OCI-LY3 (cell line): Measurements from ENCODE around the gene DOCK8.

Source experiments
- CTCF ChIP-seq: fragments of 200-600, 300-600 bp; sonication (generic); IDR thresholded peaks from 2 replicates; pipeline ENCODE4 v1.5.1; 2014; ENCODE audit warnings: antibody characterized with exemption, low read length, low read depth
- EZH2phosphoT487 ChIP-seq: fragments of 200-600 bp; shearing (Covaris generic); IDR thresholded peaks from 2 replicates; pipeline ENCODE4 v1.6.1; 2018; ENCODE audit warnings: antibody characterized with exemption, mixed run types, low read depth

- no peak for TF ChIP-seq CTCF
- no peak for TF ChIP-seq EZH2phosphoT487
Measured at GRCh38 chr9:441126-441525, 226.5 kb downstream of the DOCK8 start.
